Endothelial cell of umbilical vein (primary cell): Measurements from ENCODE around the gene ATP2C2.

Experiments
- MYC ChIP-seq: IDR thresholded peaks from one replicate; pipeline ENCODE4 v1.6.1; 2011; ENCODE audit warnings: mild to moderate bottlenecking, low read depth, low read length
- POLR2A ChIP-seq: IDR thresholded peaks from 2 replicates; pipeline ENCODE4 v1.6.1; 2012; ENCODE audit warnings: low read depth, mild to moderate bottlenecking, control low read depth, low read length
- POLR2AphosphoS5 ChIP-seq: IDR thresholded peaks from 2 replicates; pipeline ENCODE4 v1.6.1; 2012; ENCODE audit warnings: low read depth, mild to moderate bottlenecking, control low read depth, low read length, moderate library complexity; ENCODE audit not compliant: insufficient read depth
- TF ChIP-seq, protein P1 (sequence below), 2 donors: IDR thresholded peaks; 1 replicate in 1 of 2; 2 replicates in 1 of 2; pipeline ENCODE4 v1.5.1; 2011; ENCODE audit warnings: low read length in 2 of 2, mild to moderate bottlenecking in 2 of 2, moderate library complexity in 2 of 2, control low read depth in 1 of 2, inconsistent platforms in 1 of 2, low read depth in 1 of 2; ENCODE audit not compliant: insufficient read depth in 1 of 2; ENCODE audit errors: extremely low read depth in 1 of 2

DNA sequence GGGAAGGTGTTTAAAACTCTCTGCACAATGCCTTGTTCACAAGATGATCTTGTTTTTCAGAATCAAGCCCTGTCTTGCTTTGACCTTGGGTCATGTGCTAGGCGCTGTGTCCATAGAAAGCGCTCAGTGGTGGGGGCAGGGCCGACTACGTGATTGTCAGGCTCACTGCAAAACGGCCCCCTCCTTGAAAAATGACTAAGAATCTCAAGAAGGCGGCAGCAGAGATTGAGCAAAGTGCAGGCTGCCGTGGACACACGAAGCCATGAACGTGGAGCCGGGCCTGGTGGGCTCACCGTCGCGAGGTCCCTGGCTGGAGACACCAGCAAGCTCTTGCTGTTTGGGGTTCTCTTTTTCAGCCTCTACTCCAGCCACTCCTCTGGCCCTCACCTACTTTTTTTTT lies 10.2 kb downstream of the ATP2C2 start:
- TF ChIP-seq POLR2A: no peak
- TF ChIP-seq, protein P1, sequence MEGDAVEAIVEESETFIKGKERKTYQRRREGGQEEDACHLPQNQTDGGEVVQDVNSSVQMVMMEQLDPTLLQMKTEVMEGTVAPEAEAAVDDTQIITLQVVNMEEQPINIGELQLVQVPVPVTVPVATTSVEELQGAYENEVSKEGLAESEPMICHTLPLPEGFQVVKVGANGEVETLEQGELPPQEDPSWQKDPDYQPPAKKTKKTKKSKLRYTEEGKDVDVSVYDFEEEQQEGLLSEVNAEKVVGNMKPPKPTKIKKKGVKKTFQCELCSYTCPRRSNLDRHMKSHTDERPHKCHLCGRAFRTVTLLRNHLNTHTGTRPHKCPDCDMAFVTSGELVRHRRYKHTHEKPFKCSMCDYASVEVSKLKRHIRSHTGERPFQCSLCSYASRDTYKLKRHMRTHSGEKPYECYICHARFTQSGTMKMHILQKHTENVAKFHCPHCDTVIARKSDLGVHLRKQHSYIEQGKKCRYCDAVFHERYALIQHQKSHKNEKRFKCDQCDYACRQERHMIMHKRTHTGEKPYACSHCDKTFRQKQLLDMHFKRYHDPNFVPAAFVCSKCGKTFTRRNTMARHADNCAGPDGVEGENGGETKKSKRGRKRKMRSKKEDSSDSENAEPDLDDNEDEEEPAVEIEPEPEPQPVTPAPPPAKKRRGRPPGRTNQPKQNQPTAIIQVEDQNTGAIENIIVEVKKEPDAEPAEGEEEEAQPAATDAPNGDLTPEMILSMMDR (IDR thresholded peaks at IDR 0.05; ENCODE audit: extremely low read depth in 1 of 2, insufficient read depth in 1 of 2, low read depth in 1 of 2, low read length in 2 of 2): no peak
- no peak for TF ChIP-seq POLR2AphosphoS5
- no peak for TF ChIP-seq MYC
